Neural progenitor cell (in vitro differentiated cells): ENCODE measurements around the gene TOMM70. TPM values are rescaled to one million over a fixed set of nuclear protein-coding genes. Genes with fewer than 3 reads are reported as not detected.

Experiments
- DNase-seq: peaks from one replicate; pipeline ENCODE4 v3.0.0-alpha.2; 2016; ENCODE audit warnings: low spot score
- H2AFZ ChIP-seq: fragments of 200-600 bp; sonication (generic); replicated peaks from 2 replicates; pipeline ENCODE4 v1.6.1; 2016; ENCODE audit warnings: antibody characterized with exemption
- H3F3A ChIP-seq: fragments of 200-600 bp; sonication (generic); 2 replicates; pipeline ENCODE4 v1.6.1; 2016; ENCODE audit warnings: antibody characterized with exemption, low read depth
- H3K27ac ChIP-seq: fragments of 200-600 bp; sonication (generic); 2 replicates; pipeline ENCODE4 v1.5.1; 2016; ENCODE audit warnings: mild to moderate bottlenecking
- H3K27me3 ChIP-seq: fragments of 200-600 bp; sonication (generic); 2 replicates; pipeline ENCODE4 v1.6.1; 2016; ENCODE audit warnings: mild to moderate bottlenecking, moderate library complexity
- H3K36me3 ChIP-seq: fragments of 200-600 bp; sonication (generic); 2 replicates; pipeline ENCODE4 v1.5.1; 2016
- H3K4me1 ChIP-seq: fragments of 200-600 bp; sonication (generic); 2 replicates; pipeline ENCODE4 v1.6.1; 2016; ENCODE audit warnings: mixed run types
- H3K4me2 ChIP-seq: fragments of 200-600 bp; sonication (generic); 2 replicates; pipeline ENCODE4 v1.6.1; 2016
- H3K4me3 ChIP-seq: fragments of 200-600 bp; sonication (generic); 2 replicates; pipeline ENCODE4 v1.5.1; 2016
- H3K79me2 ChIP-seq: fragments of 200-600 bp; sonication (generic); 2 replicates; pipeline ENCODE4 v1.6.1; 2016; ENCODE audit warnings: low read depth
- H3K9ac ChIP-seq: fragments of 200-600 bp; sonication (generic); 2 replicates; pipeline ENCODE4 v1.6.1; 2016
- H3K9me3 ChIP-seq: fragments of 200-600 bp; sonication (generic); 2 replicates; pipeline ENCODE4 v1.5.1; 2016; ENCODE audit warnings: low read depth
- H4K20me1 ChIP-seq: fragments of 200-600 bp; sonication (generic); 2 replicates; pipeline ENCODE4 v1.6.1; 2016; ENCODE audit warnings: low read depth
- H3K27ac Mint-ChIP-seq: 3 replicates; pipeline ENCODE4 v1.8.0; 2021; ENCODE audit warnings: mixed read lengths
- H3K27me3 Mint-ChIP-seq: 2 replicates; pipeline ENCODE4 v1.8.0; 2022; ENCODE audit warnings: low read depth, mild to moderate bottlenecking, inconsistent platforms, moderate library complexity, mixed read lengths; ENCODE audit not compliant: insufficient read depth
- H3K36me3 Mint-ChIP-seq: 3 replicates; pipeline ENCODE4 v1.8.0; 2021; ENCODE audit warnings: mixed read lengths
- H3K4me1 Mint-ChIP-seq: 3 replicates; pipeline ENCODE4 v1.8.0; 2021; ENCODE audit warnings: mixed read lengths
- H3K4me3 Mint-ChIP-seq: 3 replicates; pipeline ENCODE4 v1.8.0; 2021; ENCODE audit warnings: mild to moderate bottlenecking, moderate library complexity, mixed read lengths
- H3K9me3 Mint-ChIP-seq: 3 replicates; pipeline ENCODE4 v1.8.0; 2020; ENCODE audit warnings: mixed read lengths
- CTCF ChIP-seq: fragments of 200-600 bp; sonication (generic); IDR thresholded peaks from 2 replicates; pipeline ENCODE4 v1.5.1; 2017; ENCODE audit warnings: antibody characterized with exemption, mild to moderate bottlenecking
- EZH2 ChIP-seq: fragments of 200-600 bp; sonication (generic); IDR thresholded peaks from 2 replicates; pipeline ENCODE4 v1.6.1; 2017; ENCODE audit warnings: antibody characterized with exemption, mild to moderate bottlenecking, moderate library complexity
- EZH2phosphoT487 ChIP-seq: fragments of 200-600 bp; sonication (generic); IDR thresholded peaks from 2 replicates; pipeline ENCODE4 v1.6.1; 2017; ENCODE audit warnings: antibody characterized with exemption
- total RNA-seq: library from RNA; depleted of rRNA; stranded (reverse); fragments of >200 nt; gene quantifications from 2 replicates; pipeline ENCODE4 v1.2.3, GENCODE V29; 2015; ENCODE audit warnings: low replicate concordance

TOMM70 gene
- total RNA-seq, 1 donor from 2014 or later = 58.5 TPM

- Mint-ChIP-seq H3K4me1 (peaks cover 3% of the 10 kb centered on the region), H3K36me3 (peaks cover 11% of the 10 kb centered on the region), H3K4me3 (no peak overlapping the region), H3K27ac (no peak overlapping the region), H3K27me3 (peaks cover 2% of the 10 kb centered on the region), H3K9me3 (no peaks in the 10 kb centered on the region)
- Histone ChIP-seq H3K79me2 (peaks cover 4% of the 10 kb centered on the region), H3K4me1 (peaks cover 3% of the 10 kb centered on the region), H3K4me2 (no peak overlapping the region), H4K20me1 (no peaks in the 10 kb centered on the region), H3K27me3 (no peaks in the 10 kb centered on the region), H3K9ac (no peak overlapping the region), H3F3A (no peaks in the 10 kb centered on the region), H3K4me3 (no peak overlapping the region), H3K27ac (no peak overlapping the region), H2AFZ (no peak overlapping the region), H3K9me3 (no peaks in the 10 kb centered on the region), H3K36me3 (no peaks in the 10 kb centered on the region)
- no peak for DNase-seq
- TF ChIP-seq EZH2phosphoT487 (no peak), EZH2 (no peak), CTCF (no peak)
Measured at GRCh38 chr3:100419406-100419805, 18.5 kb upstream of the TOMM70 start.

- Mint-ChIP-seq H3K4me3 (no peak overlapping the region), H3K9me3 (peaks cover 5% of the 10 kb centered on the region), H3K27ac (no peak overlapping the region), H3K27me3 (peaks cover 2% of the 10 kb centered on the region), H3K4me1 (peaks cover 3% of the 10 kb centered on the region), H3K36me3 (peaks cover 31% of the 10 kb centered on the region)
- no peaks in the 10 kb centered on the region for H3K9me3 ChIP-seq
- no peak for DNase-seq
- no peak overlapping the region for H3K4me3 ChIP-seq
- peaks cover 4% of the 10 kb centered on the region for H3K79me2 ChIP-seq
- no peaks in the 10 kb centered on the region for H3K27me3 ChIP-seq
- no peak overlapping the region for H3K4me2 ChIP-seq
- no peak for TF ChIP-seq CTCF
- TF ChIP-seq EZH2phosphoT487 = no peak
- no peak overlapping the region for H3K9ac ChIP-seq
- H3K36me3 ChIP-seq = no peaks in the 10 kb centered on the region
- H3F3A ChIP-seq = no peaks in the 10 kb centered on the region
- H3K4me1 ChIP-seq = no peaks in the 10 kb centered on the region
- H3K27ac ChIP-seq = no peak overlapping the region
- H2AFZ ChIP-seq = no peak overlapping the region
- no peaks in the 10 kb centered on the region for H4K20me1 ChIP-seq
Measured at GRCh38 chr3:100416863-100417262, 16.0 kb upstream of the TOMM70 start.

- no peak overlapping the region for H3K4me3 ChIP-seq
- H3K9me3 ChIP-seq = no peaks in the 10 kb centered on the region
- H3F3A ChIP-seq = no peaks in the 10 kb centered on the region
- H2AFZ ChIP-seq = no peak overlapping the region
- H3K36me3 ChIP-seq = no peaks in the 10 kb centered on the region
- H3K27ac ChIP-seq = no peak overlapping the region
- H3K9me3 Mint-ChIP-seq = peaks cover 9% of the 10 kb centered on the region
- H3K4me1 ChIP-seq = no peaks in the 10 kb centered on the region
- H3K27me3 ChIP-seq = no peaks in the 10 kb centered on the region
- H3K4me1 Mint-ChIP-seq = peaks cover 2% of the 10 kb centered on the region
- DNase-seq = no peak
- H3K36me3 Mint-ChIP-seq = peaks cover 36% of the 10 kb centered on the region
- peaks cover 2% of the 10 kb centered on the region for H3K27me3 Mint-ChIP-seq
- no peak overlapping the region for H3K4me3 Mint-ChIP-seq
- no peak overlapping the region for H3K4me2 ChIP-seq
- no peaks in the 10 kb centered on the region for H4K20me1 ChIP-seq
- TF ChIP-seq EZH2 (no peak), CTCF (no peak), EZH2phosphoT487 (no peak)
- H3K27ac Mint-ChIP-seq = no peak overlapping the region
- no peak overlapping the region for H3K9ac ChIP-seq
- H3K79me2 ChIP-seq = peaks cover 10% of the 10 kb centered on the region
Measured at GRCh38 chr3:100416176-100416575, 15.3 kb upstream of the TOMM70 start.

DNA sequence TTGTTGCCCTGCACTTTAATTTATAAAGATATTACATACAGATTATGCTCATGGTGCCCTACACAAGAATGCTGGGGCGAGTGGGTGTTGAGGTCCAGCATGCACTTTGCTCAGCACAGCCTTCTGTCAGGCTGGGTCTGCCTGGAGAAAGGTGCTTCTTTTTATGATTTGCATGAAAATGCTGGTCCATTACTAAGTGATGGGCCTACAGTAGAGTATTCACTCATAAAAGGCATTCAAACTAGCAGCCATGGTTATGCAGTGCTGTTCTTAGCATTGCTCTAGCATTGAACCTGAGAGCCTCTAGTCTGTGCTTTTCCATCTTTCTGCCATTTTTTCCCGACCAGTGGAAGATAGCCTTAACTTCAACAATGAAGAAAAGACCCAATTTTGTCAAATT, 12.7 kb upstream of the TOMM70 start:
- DNase-seq = no peak
- no peak for TF ChIP-seq CTCF
- TF ChIP-seq EZH2phosphoT487 = no peak
- TF ChIP-seq EZH2 = no peak
- H3K4me1 Mint-ChIP-seq = no peaks in the 10 kb centered on the region

More for the DNA sequence above, 12.7 kb upstream of the TOMM70 start:
- no peak overlapping the region for H2AFZ ChIP-seq
- no peaks in the 10 kb centered on the region for H3K4me1 ChIP-seq
- Mint-ChIP-seq H3K4me3 (no peak overlapping the region), H3K27ac (no peak overlapping the region), H3K27me3 (peaks cover 2% of the 10 kb centered on the region), H3K9me3 (peaks cover 21% of the 10 kb centered on the region), H3K36me3 (peaks cover 47% of the 10 kb centered on the region)
- H3K79me2 ChIP-seq = peaks cover 28% of the 10 kb centered on the region
- H3K27ac ChIP-seq = no peak overlapping the region
- no peaks in the 10 kb centered on the region for H4K20me1 ChIP-seq
- no peaks in the 10 kb centered on the region for H3K36me3 ChIP-seq
- no peak overlapping the region for H3K4me2 ChIP-seq
- no peaks in the 10 kb centered on the region for H3K9me3 ChIP-seq
- no peaks in the 10 kb centered on the region for H3F3A ChIP-seq
- H3K4me3 ChIP-seq = no peak overlapping the region
- H3K27me3 ChIP-seq = no peaks in the 10 kb centered on the region
- no peak overlapping the region for H3K9ac ChIP-seq
